GM19035 (cell line): ENCODE measurements around the gene H2BK1.

ENCODE experiments used
- ATAC-seq: cut with Tn5 transposase; IDR thresholded peaks from one replicate; pipeline ENCODE4 v1.9.1; 2021; ENCODE audit not compliant: unreplicated experiment

The H2BK1 gene

DNA sequence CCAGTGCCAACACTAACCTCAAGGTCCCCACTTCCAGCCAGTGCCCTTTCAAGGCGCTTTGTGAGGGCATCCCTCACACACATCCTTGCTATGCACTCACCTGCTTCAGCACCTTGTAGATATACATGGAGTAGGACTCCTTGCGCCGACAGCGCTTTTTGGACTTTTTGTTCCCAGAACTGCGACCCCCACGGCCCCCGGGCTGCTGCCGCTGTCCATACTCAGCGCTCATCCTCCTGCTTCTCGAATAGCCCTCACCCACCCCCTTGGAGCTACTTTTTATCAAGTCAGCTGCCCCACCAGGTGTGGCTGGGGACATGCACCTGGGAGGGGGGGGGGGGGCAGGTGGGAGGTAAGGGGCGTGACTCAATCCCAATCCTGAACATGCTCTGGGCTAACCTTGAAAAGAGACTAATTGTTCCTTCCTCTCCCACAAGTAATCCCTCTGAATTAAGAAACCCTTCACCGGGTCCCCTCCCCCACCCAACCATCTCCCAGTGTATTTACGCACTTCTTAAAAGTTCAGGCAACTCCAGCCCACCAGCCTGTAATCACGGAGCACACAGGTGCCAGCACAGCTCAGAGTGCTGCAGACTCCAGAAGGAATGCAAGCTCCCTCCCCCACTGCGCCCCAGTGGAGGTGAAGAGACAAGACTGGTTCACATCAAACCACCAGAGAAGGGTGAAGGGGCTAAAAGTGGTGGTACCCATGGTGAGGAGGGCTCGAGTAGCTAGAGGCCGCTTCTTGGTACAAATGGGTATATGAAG, at the start of gene H2BK1:
Gene H2BK1 (minus strand): TSS at position 402 of the 768 bp plus-strand sequence. CDS start 170 bp downstream, at position 232.
- no peak for ATAC-seq

DNA sequence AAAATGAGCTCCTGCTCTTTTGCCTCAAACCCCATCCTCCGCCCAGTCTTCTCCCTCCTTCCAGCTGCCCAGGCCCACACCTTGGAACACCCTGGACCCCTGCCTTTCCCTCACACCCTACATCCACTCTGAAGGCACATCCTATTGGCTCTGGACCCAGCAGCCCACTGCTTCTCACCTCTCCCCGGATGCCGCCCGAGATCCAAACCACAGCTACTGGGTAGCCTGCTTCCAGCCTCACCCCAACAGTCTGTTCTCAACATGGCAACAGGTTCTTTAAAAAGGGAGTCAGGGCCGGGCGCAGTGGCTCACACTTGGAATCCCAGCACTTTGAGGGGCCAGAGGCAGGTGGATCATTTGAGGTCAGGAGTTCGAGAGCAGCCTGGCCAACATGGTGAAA, 47.7 kb upstream of the H2BK1 start:
- no peak for ATAC-seq

DNA sequence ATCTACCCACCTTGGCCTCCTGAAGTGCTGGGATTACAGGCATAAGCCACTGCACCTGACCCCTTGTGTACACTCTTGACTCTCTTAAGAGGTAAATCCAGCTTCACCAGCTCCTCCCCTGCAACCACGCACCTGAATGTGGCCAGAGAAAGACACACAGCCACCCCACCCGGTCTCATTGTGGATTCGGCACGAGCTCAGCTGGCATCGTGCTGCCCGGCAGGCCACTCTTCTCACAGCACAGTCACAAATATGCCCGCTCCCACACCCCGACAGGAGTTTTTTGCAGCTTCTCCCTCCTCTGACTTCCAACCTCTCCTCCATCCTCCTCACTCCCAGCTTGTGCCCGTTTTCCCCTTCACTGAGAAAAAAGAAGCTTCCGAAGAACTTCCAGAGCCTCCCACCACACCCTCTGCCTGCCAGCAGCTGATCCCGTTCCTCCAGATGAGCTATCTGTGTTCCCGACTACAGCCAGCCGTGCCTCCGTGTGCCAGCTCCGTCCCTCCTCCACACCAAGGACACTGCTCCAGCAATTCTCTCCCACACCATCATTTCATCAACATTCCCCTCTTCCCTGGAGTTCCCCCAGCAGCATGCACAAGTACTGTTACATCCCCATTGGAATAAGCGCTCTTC, 46.2 kb upstream of the H2BK1 start:
- ATAC-seq = no peak

DNA sequence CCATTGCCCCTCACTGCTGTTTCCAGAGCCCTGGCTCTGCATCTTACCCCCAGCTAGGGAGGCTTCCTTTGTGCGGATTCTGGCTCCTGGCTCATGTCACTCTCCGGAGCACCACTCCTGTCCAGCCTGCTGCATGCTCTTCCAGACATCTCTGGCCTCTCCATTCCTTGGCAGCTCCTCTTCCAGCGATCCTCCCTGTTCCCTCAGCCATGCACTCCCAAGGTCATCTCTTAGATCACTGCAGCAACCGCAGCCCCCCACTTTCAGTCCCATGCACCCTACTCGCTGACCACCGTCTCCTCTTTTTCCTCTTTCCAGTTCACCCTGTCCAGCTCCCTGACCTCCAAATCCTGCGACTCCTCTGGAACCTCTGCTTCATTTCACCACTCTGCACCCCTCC, 45.1 kb upstream of the H2BK1 start:
- no peak for ATAC-seq

DNA sequence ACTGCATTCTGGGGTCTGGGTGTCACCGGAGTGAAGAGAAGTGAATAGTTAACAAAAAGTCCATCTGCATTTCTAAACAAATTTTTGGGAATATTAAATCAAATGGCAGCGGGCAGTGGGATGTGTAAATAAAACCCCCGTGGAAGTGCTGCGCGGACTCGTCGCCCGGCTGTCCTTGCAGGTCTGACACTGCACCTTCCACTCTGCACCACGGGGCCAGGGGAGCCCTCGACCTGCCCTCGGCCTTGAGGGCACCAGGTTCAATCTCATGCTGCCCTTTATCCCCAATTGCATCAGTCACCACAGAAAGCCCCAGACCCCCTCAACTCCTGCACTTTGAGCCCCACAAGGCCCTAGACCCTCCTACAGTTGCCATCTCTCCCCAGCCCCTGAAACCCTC, 44.6 kb upstream of the H2BK1 start:
- no peak for ATAC-seq

DNA sequence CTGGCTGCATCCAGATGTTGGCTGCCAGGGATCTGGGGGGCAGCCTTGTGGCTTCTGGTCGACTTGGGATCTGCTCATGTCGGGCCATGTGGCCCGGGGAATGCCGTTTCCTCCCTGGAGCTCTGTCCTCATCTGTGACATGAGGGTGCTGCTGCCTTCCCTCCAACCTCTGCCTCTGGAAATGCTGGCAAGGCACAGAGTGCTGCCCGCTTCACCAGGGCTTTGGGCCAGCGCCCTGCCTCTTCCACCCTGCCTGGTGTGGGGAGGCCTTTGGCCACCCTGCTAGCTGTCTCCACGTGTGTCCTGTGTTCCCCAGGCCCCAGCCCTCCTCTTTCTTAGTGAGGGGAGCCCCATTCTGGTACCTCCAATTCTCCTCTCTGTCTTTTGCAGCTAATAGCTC, 44.0 kb upstream of the H2BK1 start:
- ATAC-seq = no peak

DNA sequence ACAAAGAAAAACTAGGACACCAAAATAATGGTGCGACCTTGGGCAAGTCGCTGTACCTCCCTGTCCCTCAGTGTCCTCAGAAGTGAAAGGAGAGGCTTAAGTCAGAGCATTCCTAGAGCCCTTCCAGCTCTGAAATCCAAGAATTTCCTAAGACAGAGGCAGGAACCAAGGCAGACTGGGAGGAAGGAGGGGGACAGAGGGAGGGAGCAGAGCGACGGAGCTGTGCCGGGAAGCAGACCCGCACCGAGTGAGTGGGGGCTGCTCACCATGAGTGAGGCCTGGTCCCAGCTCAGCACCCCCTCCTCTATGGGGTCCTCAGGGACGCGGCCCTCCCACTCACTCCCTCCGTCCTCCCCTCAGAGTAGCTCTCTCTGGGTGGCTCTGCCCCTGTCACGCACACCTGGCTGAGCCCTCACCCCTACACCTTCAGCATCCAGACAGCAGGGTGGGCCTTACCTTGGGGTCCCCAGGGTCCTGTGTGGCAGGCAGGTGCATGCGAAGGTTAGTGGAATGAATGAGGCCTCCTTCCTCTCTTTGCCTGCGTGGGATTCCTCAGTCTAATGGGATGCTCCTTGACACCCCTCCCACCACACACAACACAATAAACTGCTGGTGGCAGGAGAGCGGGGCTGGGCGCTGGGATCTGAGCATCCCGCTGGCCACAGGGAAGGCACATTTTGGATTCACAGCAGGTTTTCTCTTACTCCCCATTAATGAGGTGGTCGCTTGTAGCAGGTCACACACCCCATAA, 42.8 kb upstream of the H2BK1 start:
- no peak for ATAC-seq

DNA sequence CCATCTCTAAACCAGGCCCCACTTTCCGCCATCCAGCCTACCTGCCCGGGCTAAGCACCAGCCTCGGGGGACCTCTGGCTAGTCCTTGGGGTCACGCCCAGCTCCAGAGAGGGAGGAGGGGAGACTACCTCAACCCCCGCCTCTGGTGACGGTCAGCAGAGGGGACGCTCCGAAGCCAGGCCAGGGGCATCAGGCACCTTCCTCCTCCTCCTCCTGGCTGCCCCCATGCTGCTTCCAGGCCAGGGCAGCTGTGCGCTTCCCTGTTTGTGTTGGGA, 42.2 kb upstream of the H2BK1 start:
- no peak for ATAC-seq

DNA sequence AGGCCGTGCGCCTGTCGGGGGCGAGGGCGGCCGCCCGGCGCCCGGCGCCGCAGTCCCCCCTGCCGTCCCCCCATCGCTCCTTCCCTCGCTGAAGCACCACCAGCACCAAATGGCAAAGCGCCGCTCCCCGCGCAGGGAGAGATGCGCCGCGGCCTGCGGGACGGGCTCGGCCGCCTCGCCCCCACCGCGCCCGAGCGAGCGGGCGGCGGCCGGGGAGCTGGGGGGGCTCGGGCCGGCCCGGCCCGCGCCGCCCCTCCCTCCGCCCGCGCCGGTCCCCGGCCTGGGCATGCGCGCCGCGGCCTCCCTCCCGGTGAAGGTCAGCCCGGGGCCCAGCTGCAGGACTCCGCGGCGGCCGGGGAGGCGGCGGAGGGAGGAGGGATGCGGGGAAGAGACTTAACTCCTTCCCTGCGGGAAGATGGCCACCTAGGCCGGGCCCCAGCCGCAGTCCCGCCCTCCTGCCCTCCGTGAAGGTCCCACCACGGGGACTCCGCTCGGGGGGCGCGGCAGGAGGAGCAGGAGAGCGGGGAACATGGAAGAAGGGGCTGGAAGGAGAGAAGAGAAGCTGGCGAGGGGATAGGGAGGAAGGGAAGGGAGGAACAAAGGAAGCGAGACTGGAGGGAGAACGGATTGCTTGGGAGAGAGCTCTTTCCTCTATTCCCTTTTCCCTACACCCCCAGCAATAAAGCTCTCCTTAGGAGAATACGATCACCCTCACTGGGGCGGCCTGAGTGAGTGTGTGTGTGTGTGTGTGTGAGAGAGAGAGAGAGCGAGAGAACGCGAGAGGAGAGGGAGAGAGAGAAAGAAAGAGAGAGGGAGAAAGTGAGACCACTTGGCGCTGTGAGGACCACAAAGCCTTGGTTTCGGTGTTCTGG, 41.6 kb upstream of the H2BK1 start:
- no peak for ATAC-seq

DNA sequence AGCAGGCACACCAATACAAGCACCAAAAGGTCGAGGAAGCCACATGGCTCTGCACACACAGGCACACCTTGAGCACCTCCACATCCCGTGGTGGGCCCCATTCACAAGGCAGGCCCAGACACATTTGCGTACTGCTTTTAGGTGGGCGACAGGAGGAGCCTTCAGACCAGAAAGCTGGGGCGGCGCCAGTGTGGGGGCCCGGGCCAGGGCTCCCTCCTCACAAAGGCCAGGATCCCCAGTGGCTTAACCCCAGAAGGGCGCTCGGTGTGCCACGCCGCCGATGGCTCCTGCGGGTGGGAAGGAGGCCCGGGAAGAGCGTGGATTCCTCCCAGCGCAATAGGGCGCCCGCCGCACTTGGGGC, 41.0 kb upstream of the H2BK1 start:
- ATAC-seq = no peak

DNA sequence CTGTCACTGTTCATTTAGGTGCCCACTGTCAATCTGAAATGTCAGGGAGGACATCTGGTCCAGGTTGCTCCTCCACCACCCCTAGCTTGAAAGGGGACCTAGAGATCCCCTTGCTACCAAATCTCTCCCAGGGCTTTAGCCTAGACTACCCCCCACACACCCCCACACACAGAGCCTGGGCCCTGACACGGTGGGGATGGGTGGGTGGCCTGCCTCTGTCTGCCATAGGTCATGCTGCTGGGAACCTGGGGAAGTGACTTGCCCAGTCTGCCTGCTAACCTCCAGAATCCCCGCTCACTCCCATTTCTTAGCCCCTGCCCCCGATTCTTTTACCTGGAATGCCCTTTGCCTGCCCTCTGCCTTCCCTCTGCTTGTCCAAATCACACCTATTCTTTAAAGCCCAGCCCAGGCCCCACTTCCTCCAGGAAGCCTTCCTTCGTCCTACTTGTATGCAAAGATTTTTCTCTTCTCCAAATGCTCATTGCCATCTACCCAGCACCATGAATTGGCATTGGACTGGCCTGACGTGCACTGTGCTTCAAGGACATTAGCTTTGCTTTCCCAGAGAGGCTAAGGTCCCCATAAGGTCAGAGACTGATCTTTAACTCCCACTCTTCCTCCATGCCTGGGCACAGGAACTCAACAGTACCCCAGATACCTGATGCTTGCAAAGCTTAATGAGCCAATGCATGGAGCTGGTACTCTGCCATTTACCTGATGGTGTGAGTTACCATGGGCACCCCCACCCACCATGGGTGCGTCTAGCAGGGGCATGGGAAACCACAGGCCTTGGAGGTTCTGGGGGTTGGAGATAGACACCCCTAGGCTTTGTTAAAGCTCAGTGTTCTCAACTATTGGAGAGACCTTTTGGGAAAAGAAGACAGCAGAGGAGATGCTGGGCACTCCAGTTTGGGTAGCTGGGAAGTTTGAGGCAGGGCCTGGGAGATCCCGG, 40.2 kb upstream of the H2BK1 start:
- no peak for ATAC-seq

DNA sequence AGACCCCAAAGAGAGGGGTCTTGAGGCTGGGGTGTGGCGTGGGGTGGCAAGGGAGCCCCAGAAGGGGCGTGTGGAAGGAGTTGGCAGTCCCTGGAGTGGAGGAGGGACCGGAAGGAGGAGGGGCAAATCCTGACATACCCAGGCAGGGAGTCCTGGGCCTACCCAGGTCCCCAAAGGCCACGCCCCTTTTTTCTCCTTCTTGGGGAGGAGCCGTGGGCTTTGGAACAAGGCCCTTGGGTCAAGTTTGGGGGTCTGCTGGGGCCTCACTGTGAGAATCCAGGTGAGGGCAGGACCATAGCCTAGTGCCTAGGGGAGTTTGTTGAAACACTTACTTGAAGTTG, 39.4 kb upstream of the H2BK1 start:
- no peak for ATAC-seq

DNA sequence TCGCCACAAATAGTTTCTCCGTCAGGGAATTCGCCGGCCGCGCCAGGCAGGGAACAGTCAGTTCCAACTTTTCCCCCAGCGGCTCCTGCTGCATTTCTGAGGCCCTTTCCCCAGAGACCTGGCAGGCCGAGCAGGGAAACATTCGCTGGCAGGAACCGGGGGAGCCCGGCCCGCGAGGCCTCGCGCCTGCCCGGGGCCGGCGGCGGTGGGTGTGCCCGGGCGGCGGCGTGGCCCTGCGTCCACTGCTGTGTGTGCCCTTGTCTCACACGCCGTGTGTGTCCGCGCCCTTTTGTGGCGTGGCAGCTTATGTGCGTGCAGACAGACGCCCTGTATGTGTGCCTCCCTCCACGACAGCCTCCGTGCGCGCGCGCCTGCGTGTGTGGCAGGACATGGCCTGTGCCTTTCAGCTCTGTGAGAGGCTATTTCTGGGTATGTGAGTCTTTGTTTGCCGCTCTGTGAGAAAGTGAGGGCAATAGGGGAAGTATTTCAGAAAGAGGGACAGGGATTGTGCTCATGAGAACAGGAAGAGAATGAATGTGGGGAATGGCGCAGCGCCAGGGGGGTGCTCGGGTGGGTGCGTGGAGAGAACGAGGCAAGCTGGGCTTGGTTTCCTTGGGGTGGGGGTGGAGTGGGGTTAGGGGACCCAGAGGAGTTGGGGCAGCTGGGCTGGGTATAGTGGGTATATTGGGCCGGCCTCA, 38.9 kb upstream of the H2BK1 start:
- no peak for ATAC-seq

DNA sequence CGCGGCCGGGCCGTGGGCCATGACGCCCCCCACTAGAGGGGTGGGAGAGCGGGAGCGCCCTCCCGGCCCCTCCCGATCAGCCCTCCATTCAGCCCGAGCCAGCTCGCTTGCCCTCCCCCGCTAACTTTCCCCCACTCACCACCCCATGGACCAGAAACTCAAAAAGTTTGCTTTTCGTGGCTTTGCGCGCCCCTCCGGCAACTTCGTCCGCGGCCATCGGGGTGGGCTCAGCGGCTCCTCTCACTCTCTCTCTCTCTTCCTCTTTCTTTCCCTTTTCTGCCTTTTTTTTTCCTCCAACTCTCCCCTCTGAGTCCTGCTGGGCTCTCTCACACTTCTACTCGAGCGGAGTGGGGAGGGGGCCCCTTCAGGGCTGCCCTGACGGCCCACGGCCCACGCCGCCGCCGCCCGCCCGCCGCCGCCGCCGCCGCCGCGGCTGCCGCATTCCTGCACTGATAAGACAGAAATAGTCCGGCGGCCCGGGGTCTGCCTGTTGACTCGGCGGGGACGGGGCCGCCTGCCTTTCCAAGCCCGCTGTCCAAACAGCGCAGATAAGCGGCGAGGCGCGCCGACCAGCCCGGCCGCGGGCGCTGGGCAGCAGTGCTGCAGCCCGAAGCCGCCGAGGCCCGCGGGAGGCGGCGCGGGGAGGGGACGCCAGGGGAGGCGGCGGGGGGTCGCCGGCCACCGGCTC, 38.2 kb upstream of the H2BK1 start, which contains the start of gene SMARCD3:
Gene SMARCD3 (minus strand): TSS at position 349 of the 688 bp plus-strand sequence. CDS start 132 bp downstream, at position 217.
- no peak for ATAC-seq

DNA sequence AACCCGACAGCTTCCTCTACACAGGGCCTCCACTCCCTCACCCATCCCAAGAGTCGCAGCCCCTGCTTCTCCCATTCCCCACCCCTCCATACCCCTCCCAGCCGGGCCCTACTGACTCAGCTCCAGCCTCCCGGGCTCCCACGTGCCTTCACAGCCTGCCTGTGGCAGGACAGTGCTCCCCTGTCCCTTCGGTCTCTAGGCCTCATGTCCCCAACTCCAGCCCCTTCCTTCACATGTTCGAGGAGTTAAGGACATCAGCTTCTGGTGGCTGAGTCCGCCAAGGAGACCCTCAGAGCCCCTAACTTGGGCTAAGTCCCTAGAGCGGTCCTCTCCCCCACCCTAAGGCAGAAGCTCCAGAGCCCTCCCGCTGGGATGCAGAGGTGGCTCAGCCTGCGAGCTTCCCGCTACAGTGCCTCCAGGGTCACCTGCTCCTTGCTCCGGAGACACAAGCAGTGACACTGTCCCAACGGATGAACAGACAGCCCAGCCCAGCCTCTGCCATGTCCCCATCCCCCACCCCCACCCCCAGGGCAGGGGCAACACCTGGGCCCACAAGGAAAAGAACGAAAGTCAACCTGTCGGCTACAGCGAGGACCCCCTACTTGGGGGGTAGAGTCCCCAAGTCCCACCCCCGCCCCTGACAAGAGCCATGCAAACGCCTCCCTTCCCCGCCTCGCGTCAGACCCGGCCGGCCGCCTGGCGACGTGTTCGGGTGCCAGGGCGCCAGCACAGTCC, 37.5 kb upstream of the H2BK1 start:
- ATAC-seq = no peak

DNA sequence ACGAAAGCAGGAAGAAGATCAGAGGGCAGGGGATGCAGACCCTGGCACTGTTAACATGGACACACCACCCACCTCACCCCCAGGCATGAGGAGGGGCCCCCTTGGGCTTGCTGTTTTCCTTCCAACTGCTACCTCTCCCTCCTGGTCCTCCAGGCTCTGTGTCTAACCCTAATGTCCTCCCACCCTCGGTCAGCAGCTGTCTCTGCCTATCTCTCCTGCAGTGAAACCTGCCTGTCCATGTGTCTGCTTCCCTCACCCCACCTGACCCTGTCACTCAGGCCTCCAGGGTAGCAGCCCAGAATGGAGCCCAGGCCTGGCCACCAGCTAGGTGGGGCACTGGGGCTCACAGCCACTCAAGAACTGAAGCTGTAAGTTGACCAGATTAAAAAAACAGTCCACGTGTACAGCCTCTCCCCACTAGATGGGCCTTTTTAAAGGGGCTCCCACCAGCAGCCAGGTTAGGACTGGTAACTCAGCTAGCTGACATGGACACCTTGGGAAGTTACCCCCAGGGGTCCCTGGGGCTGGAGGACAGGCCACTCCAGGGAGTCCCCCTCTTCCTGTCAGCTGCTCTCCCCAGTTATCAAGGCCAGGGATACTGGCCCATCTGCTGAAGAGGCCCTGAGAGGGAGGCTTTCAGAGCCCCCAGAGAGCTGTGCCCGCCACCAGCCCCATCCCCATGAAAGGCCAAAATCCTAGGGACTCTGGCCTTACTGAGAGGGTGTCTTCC, 36.7 kb upstream of the H2BK1 start:
- no peak for ATAC-seq

DNA sequence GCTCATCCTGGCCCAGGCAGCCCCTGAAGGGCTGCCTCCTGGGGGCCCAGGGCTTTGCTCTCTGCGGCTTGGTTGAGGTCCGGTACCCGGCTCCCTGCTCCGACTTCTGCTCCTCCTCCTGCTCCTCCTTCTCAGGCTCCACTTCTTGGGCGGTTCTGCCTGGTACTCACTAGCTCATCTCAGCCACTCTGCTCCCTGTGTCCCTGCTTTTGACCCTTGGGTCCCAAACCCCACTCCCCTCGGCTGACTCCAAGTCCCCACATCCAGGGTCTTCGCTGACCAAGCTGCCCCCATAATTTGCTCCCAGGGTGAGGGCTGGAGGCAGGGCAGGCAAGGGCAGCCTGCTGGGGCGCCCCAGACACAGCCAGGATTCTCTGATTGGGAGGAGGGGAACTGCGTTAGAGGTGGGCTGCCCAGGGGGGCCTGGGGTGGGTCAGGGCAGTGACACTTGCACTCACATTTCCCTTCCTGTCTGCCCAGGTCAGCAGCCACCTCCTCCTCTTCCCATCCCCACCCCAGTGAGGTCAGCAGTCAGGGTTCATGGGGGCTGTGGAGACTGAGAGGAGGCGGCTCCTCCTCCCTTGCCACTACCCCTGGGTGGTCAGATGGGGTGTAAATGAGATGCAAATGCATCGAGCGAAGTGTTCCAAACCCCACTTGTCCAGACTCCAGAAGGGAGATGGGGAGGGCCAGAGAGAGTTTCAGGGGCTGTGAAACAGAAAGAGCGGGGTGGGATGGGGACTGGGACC, 36.0 kb upstream of the H2BK1 start:
- no peak for ATAC-seq
